KOPT-K1 (cell line): ENCODE measurements around the gene NEU4.
"Not testable (repeated sequence)": the region's sequence is repeated elsewhere in the genome, so short reads cannot be mapped to it uniquely, and the experiment has no call there.

ENCODE experiments used
- H3K27ac ChIP-seq: fragments of 200-600 bp; sonication (generic); 2 replicates; pipeline ENCODE4 v1.5.1; 2016; ENCODE audit warnings: antibody characterized with exemption, mild to moderate bottlenecking, low read depth, low read length; ENCODE audit not compliant: poor library complexity, severe bottlenecking
- H3K36me3 ChIP-seq: fragments of 200-600 bp; sonication (generic); 2 replicates; pipeline ENCODE4 v1.5.1; 2017; ENCODE audit warnings: antibody characterized with exemption, mild to moderate bottlenecking, low read length, moderate library complexity; ENCODE audit not compliant: insufficient read depth
- H3K9me3 ChIP-seq: fragments of 200-600 bp; sonication (generic); 2 replicates; pipeline ENCODE4 v1.5.1; 2017; ENCODE audit warnings: antibody characterized with exemption, low read length, mild to moderate bottlenecking; ENCODE audit not compliant: insufficient read depth, poor library complexity, severe bottlenecking

NEU4 gene

GRCh38 chr2:241791385-241791784, 17.6 kb upstream of the NEU4 start:
- H3K36me3 ChIP-seq, H3K27ac ChIP-seq: not testable (repeated sequence)
- peaks cover 31% of the 10 kb centered on the region for H3K9me3 ChIP-seq

- H3K9me3 ChIP-seq = peaks cover 31% of the 10 kb centered on the region
- no peaks in the 10 kb centered on the region for H3K36me3 ChIP-seq
- H3K27ac ChIP-seq = no peak overlapping the region
These were observed 15.6 kb upstream of the NEU4 start for GRCh38 chr2:241793385-241793784.

GRCh38 chr2:241794250-241794823, 14.7 kb upstream of the NEU4 start:
- peaks cover 22% of the 10 kb centered on the region for H3K9me3 ChIP-seq
- H3K36me3 ChIP-seq = no peaks in the 10 kb centered on the region
- H3K27ac ChIP-seq = no peak overlapping the region

GRCh38 chr2:241795021-241795999, 13.7 kb upstream of the NEU4 start:
- Histone ChIP-seq H3K9me3 (peaks cover 13% of the 10 kb centered on the region), H3K27ac (no peak overlapping the region), H3K36me3 (no peaks in the 10 kb centered on the region)

- Histone ChIP-seq H3K27ac (no peak overlapping the region), H3K9me3 (peaks cover 4% of the 10 kb centered on the region), H3K36me3 (no peaks in the 10 kb centered on the region)
These were observed 12.8 kb upstream of the NEU4 start for GRCh38 chr2:241796209-241796608.

- Histone ChIP-seq H3K27ac (no peak overlapping the region), H3K9me3 (no peaks in the 10 kb centered on the region), H3K36me3 (no peaks in the 10 kb centered on the region)
These were observed 12.3 kb upstream of the NEU4 start for GRCh38 chr2:241796610-241797138.

- Histone ChIP-seq H3K36me3 (no peaks in the 10 kb centered on the region), H3K9me3 (no peaks in the 10 kb centered on the region)
These were observed 11.4 kb upstream of the NEU4 start for GRCh38 chr2:241797441-241798080.

GRCh38 chr2:241798081-241798630, 10.8 kb upstream of the NEU4 start:
- Histone ChIP-seq H3K27ac (no peak overlapping the region), H3K9me3 (no peaks in the 10 kb centered on the region)

More at GRCh38 chr2:241797441-241798080, 11.4 kb upstream of the NEU4 start:
- H3K27ac ChIP-seq = no peak overlapping the region

GRCh38 chr2:241798631-241799521, 10.1 kb upstream of the NEU4 start:
- Histone ChIP-seq H3K36me3 (no peaks in the 10 kb centered on the region), H3K9me3 (no peaks in the 10 kb centered on the region), H3K27ac (no peak overlapping the region)

More at GRCh38 chr2:241798081-241798630, 10.8 kb upstream of the NEU4 start:
- H3K36me3 ChIP-seq = no peaks in the 10 kb centered on the region

GRCh38 chr2:241799522-241800197, 9.3 kb upstream of the NEU4 start:
- Histone ChIP-seq H3K36me3 (no peaks in the 10 kb centered on the region), H3K27ac (no peak overlapping the region), H3K9me3 (no peaks in the 10 kb centered on the region)

GRCh38 chr2:241800198-241800903, 8.6 kb upstream of the NEU4 start:
- H3K36me3 ChIP-seq, H3K27ac ChIP-seq, H3K9me3 ChIP-seq: not testable (repeated sequence)

DNA sequence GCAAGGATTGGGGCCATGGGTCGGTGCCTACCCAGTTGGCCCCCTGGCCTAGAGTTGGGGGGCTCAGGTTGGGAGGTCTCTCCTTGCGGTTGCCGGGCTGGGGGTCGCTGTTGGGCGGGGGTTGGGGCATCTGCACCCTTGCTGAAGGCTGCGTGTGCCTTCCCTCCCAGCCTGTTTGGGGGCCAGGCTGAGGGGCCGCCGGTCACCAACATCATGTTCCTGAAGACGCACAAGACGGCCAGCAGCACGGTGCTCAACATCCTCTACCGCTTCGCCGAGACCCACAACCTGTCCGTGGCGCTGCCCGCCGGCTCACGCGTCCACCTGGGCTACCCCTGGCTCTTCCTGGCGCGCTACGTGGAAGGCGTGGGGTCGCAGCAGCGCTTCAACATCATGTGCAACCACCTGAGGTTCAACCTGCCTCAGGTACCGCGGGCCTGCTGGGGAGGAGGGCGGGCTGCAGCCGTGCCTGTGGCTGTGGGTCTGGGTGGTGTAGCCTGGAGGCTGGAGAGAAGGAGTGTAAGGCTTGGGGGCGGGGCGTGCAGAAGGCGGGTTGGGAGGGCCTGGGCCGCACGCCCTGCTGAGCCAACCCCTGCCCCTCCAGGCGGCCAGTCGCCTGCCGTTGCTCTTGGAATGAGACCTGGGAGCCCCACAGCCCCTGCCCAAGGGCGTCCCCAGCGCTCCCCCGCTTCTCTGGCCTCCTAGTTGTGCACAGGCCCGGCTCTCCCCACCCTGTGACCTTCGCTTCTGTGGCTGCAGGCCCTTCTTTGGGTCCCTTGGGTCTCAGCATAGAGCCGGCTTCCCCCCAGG, 7.2 kb upstream of the NEU4 start:
- H3K9me3 ChIP-seq = no peaks in the 10 kb centered on the region
- H3K27ac ChIP-seq = no peak overlapping the region
- no peaks in the 10 kb centered on the region for H3K36me3 ChIP-seq
